Liver (tissue), 9 donors: ENCODE results near the gene GBX1. TPM values are rescaled to one million over a fixed set of nuclear protein-coding genes. Genes with fewer than 3 reads are reported as not detected.

Experiments used
- DNase-seq: peaks from one replicate; pipeline ENCODE4 v3.0.0-alpha.2; 2017; ENCODE audit warnings: low spot score
- H3K27ac ChIP-seq, 2 donors: one replicate each; pipeline ENCODE4 v1.7.0; 2013; ENCODE audit warnings: inconsistent platforms in 2 of 2, low read length in 2 of 2, control low read depth in 1 of 2, low read depth in 1 of 2, mild to moderate bottlenecking in 1 of 2
- H3K27me3 ChIP-seq, 4 donors: one replicate each; pipeline versions ENCODE4 v1.6.1 to v1.7.0; 2013; ENCODE audit warnings: low read length in 3 of 4, inconsistent platforms in 1 of 4, mild to moderate bottlenecking in 1 of 4, moderate library complexity in 1 of 4; ENCODE audit not compliant: control insufficient read depth in 4 of 4, insufficient read depth in 4 of 4
- H3K36me3 ChIP-seq, 4 donors: one replicate each; pipeline versions ENCODE4 v1.6.1 to v1.7.0; 2013; ENCODE audit warnings: low read length in 3 of 4, mild to moderate bottlenecking in 3 of 4, low read depth in 1 of 4, moderate library complexity in 1 of 4; ENCODE audit not compliant: control insufficient read depth in 4 of 4, insufficient read depth in 3 of 4
- H3K4me1 ChIP-seq, 4 donors: one replicate each; pipeline versions ENCODE4 v1.6.1 to v1.7.0; 2013; ENCODE audit warnings: low read length in 3 of 4, mild to moderate bottlenecking in 3 of 4, moderate library complexity in 1 of 4; ENCODE audit not compliant: control insufficient read depth in 4 of 4, insufficient read depth in 4 of 4
- H3K4me3 ChIP-seq, 3 donors: one replicate each; pipeline versions ENCODE4 v1.6.1 to v1.7.0; 2013; ENCODE audit warnings: low read length in 3 of 3, control low read depth in 1 of 3, low read depth in 1 of 3, mild to moderate bottlenecking in 1 of 3
- H3K9ac ChIP-seq, 2 donors: one replicate each; pipeline ENCODE4 v1.7.0; 2013; ENCODE audit warnings: low read length in 2 of 2, mild to moderate bottlenecking in 2 of 2, moderate library complexity in 2 of 2, control low read depth in 1 of 2, low read depth in 1 of 2
- H3K9me3 ChIP-seq, 4 donors: one replicate each; pipeline versions ENCODE4 v1.6.1 to v1.7.0; 2013; ENCODE audit warnings: low read length in 3 of 4; ENCODE audit not compliant: control insufficient read depth in 4 of 4
- EGR1 ChIP-seq, 2 donors: IDR thresholded peaks; 2 replicates each; pipeline ENCODE4 v1.6.1; 2016 to 2018; ENCODE audit warnings: antibody characterized with exemption in 2 of 2, low read depth in 2 of 2
- FOXA1 ChIP-seq: IDR thresholded peaks from 2 replicates; pipeline ENCODE4 v1.6.1; 2016; ENCODE audit warnings: antibody characterized with exemption
- FOXA2 ChIP-seq: IDR thresholded peaks from 2 replicates; pipeline ENCODE4 v1.6.1; 2016; ENCODE audit warnings: antibody characterized with exemption
- GABPA ChIP-seq, 2 donors: IDR thresholded peaks in 1 of 2; conservative IDR thresholded peaks in 1 of 2; 2 replicates each; pipeline ENCODE4 v1.6.1; 2016; ENCODE audit warnings: antibody characterized with exemption in 2 of 2, mild to moderate bottlenecking in 1 of 2, moderate library complexity in 1 of 2
- HNF4A ChIP-seq, 2 donors: conservative IDR thresholded peaks; 2 replicates each; pipeline ENCODE4 v1.6.1; 2016; ENCODE audit warnings: antibody characterized with exemption in 2 of 2, mild to moderate bottlenecking in 2 of 2
- HNF4G ChIP-seq: IDR thresholded peaks from 2 replicates; pipeline ENCODE4 v1.6.1; 2016; ENCODE audit warnings: antibody characterized with exemption
- JUND ChIP-seq, 2 donors: IDR thresholded peaks; 2 replicates each; pipeline ENCODE4 v1.6.1; 2016; ENCODE audit warnings: antibody characterized with exemption in 2 of 2
- NR2F2 ChIP-seq: IDR thresholded peaks from 2 replicates; pipeline ENCODE4 v1.6.1; 2016; ENCODE audit warnings: antibody characterized with exemption
- RAD21 ChIP-seq, 2 donors: IDR thresholded peaks; 2 replicates each; pipeline ENCODE4 v1.6.1; 2016; ENCODE audit warnings: antibody characterized with exemption in 2 of 2, mild to moderate bottlenecking in 2 of 2
- RXRA ChIP-seq, 2 donors: IDR thresholded peaks; 2 replicates each; pipeline ENCODE4 v1.6.1; 2017 to 2018; ENCODE audit warnings: antibody characterized with exemption in 2 of 2, mild to moderate bottlenecking in 1 of 2
- SP1 ChIP-seq: IDR thresholded peaks from 2 replicates; pipeline ENCODE4 v1.6.1; 2018; ENCODE audit warnings: antibody characterized with exemption, mild to moderate bottlenecking
- TAF1 ChIP-seq: conservative IDR thresholded peaks from 2 replicates; pipeline ENCODE4 v1.6.1; 2016; ENCODE audit warnings: antibody characterized with exemption, mild to moderate bottlenecking
- YY1 ChIP-seq: IDR thresholded peaks from 2 replicates; pipeline ENCODE4 v1.6.1; 2016; ENCODE audit warnings: antibody characterized with exemption, mild to moderate bottlenecking
- WGBS: extraction: QIAGEN DNeasy Blood & Tissue Kit; methylation state at CpG from one replicate; pipeline ENCODE4 v1.1.7; 2013; 5-methylcytosine and 5-hydroxymethylcytosine counted together
- polyA plus RNA-seq, 2 donors: library from polyadenylated mRNA; stranded (reverse) in 1 of 2; unstranded in 1 of 2; fragments of 200-250 nt in 1 of 2; fragments of >200 nt in 1 of 2; fragmentation: Nextera tagmentation in 1 of 2; extraction: Ambion mirVana in 1 of 2; gene quantifications; one replicate each; pipeline versions ENCODE4 v1.2.1 to v1.2.3, GENCODE V29; 2013 to 2015
- total RNA-seq, 2 donors: library from RNA; depleted of rRNA; stranded (reverse); fragments of >200 nt; gene quantifications; one replicate each; pipeline ENCODE4 v1.2.3, GENCODE V29; 2014
- TF ChIP-seq, protein P1 (sequence below): IDR thresholded peaks from 2 replicates; pipeline ENCODE4 v1.6.1; 2016; ENCODE audit warnings: antibody characterized with exemption
- TF ChIP-seq, protein P2 (sequence below): fragments of 150-350 bp; IDR thresholded peaks from 2 replicates; pipeline ENCODE4 v1.5.1; 2017; ENCODE audit warnings: improper control_type of control experiment, low read depth, low read length; ENCODE audit not compliant: missing input control
- TF ChIP-seq, protein P3 (sequence below): IDR thresholded peaks from 2 replicates; pipeline ENCODE4 v1.6.1; 2016; ENCODE audit warnings: antibody characterized with exemption
- TF ChIP-seq, protein P4 (sequence below): IDR thresholded peaks from 2 replicates; pipeline ENCODE4 v1.6.1; 2016; ENCODE audit warnings: antibody characterized with exemption, mild to moderate bottlenecking
- TF ChIP-seq, protein P5 (sequence below): IDR thresholded peaks from 2 replicates; pipeline ENCODE4 v1.6.1; 2016; ENCODE audit warnings: antibody characterized with exemption
- donor health status: healthy.
- donor health status: healthy.
- donor health status: healthy.
- donor health status: healthy.
- donor health status: healthy.

The GBX1 gene
- total and polyA plus RNA-seq, 4 donors, result not detected

DNA sequence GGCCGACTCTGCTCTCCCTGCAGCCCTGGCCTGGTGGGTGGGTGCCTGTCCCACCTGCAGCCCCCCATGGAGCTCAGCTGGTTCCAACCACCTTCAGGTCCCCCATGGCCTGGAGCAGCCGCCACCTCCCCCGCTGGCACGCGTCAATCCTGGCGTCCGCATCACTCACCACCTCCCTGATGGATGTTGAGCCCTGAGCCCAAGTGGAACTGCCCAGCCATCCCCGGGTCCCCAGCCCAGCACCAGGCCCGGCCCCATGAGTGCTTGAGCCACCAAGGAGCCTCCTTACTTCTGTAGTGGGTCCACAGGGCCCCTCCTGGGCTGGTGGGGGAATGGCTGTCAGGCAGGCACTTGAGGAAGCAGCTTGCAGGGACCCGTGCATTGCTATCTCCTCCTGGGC is 66.6 kb downstream of the GBX1 start:
- no peak for DNase-seq
- TF ChIP-seq EGR1 (IDR thresholded peaks at IDR 0.05; ENCODE audit: low read depth in 2 of 2), result no peak
- TF ChIP-seq, protein P1, sequence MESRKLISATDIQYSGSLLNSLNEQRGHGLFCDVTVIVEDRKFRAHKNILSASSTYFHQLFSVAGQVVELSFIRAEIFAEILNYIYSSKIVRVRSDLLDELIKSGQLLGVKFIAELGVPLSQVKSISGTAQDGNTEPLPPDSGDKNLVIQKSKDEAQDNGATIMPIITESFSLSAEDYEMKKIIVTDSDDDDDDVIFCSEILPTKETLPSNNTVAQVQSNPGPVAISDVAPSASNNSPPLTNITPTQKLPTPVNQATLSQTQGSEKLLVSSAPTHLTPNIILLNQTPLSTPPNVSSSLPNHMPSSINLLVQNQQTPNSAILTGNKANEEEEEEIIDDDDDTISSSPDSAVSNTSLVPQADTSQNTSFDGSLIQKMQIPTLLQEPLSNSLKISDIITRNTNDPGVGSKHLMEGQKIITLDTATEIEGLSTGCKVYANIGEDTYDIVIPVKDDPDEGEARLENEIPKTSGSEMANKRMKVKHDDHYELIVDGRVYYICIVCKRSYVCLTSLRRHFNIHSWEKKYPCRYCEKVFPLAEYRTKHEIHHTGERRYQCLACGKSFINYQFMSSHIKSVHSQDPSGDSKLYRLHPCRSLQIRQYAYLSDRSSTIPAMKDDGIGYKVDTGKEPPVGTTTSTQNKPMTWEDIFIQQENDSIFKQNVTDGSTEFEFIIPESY, result no peak
- TF ChIP-seq RXRA (IDR thresholded peaks at IDR 0.05), result no peak
- TF ChIP-seq HNF4A (conservative IDR thresholded peaks at IDR 0.05), result no peak
- no peak for TF ChIP-seq JUND (IDR thresholded peaks at IDR 0.05)
- TF ChIP-seq GABPA (IDR thresholded peaks at IDR 0.05 in 1 of 2, conservative IDR thresholded peaks at IDR 0.05 in 1 of 2), result no peak
- TF ChIP-seq, protein P2, sequence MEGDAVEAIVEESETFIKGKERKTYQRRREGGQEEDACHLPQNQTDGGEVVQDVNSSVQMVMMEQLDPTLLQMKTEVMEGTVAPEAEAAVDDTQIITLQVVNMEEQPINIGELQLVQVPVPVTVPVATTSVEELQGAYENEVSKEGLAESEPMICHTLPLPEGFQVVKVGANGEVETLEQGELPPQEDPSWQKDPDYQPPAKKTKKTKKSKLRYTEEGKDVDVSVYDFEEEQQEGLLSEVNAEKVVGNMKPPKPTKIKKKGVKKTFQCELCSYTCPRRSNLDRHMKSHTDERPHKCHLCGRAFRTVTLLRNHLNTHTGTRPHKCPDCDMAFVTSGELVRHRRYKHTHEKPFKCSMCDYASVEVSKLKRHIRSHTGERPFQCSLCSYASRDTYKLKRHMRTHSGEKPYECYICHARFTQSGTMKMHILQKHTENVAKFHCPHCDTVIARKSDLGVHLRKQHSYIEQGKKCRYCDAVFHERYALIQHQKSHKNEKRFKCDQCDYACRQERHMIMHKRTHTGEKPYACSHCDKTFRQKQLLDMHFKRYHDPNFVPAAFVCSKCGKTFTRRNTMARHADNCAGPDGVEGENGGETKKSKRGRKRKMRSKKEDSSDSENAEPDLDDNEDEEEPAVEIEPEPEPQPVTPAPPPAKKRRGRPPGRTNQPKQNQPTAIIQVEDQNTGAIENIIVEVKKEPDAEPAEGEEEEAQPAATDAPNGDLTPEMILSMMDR, result no peak
- TF ChIP-seq TAF1, result no peak
- no peak overlapping the region for H3K27ac ChIP-seq
- WGBS, result 94% methylated on average over 10 of the region's 10 CpGs
- H3K36me3 ChIP-seq, result peaks cover 0 to 4% (median 1%) of the 10 kb centered on the region in 4 donors
- H3K9me3 ChIP-seq, result no peaks in the 10 kb centered on the region
- H3K27me3 ChIP-seq, result no peaks in the 10 kb centered on the region
- no peak overlapping the region for H3K9ac ChIP-seq
- H3K4me1 ChIP-seq, result no peaks in the 10 kb centered on the region
- H3K4me3 ChIP-seq, result no peak overlapping the region

DNA sequence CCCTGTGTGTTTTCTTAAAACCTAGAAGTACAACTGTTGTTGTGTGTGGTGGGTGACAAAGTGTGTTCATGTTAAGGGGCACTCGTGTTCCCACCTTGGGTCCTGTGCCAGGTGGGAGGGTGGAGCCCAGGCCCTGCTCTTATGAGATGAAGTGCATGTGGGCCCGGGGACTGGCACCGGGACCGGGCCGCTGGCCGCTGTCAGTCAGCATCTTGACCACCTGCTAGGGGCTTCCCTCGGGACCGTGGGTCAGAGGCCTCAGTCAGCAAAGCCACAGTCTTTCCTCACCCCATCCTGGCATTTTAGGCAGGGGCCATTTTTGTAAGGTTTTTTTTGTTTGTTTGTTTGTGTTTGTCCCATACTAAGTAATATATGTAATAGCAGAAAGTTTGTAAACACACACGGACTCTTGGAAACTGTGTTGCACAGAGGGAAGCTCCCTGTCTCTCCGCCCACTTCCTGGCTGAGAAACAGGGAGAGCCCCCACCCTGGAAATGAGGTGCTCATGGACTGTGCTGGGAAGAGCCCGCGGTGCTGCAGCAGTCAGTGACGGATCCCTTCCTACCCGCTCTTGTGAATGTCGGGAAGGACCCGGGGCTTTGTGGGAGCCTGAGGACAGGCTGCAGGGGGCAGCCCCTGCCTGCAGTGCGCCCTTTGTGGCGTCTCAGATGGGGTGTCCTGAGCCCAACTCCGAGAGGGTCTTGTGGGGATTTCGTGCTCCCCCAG is 67.8 kb downstream of the GBX1 start:
- no peak overlapping the region for H3K4me3 ChIP-seq
- peaks cover 0 to 4% (median under 1%) of the 10 kb centered on the region in 4 donors for H3K36me3 ChIP-seq
- H3K27me3 ChIP-seq, result no peaks in the 10 kb centered on the region
- no peak overlapping the region for H3K9ac ChIP-seq
- H3K9me3 ChIP-seq, result no peaks in the 10 kb centered on the region
- TF ChIP-seq GABPA (IDR thresholded peaks at IDR 0.05 in 1 of 2, conservative IDR thresholded peaks at IDR 0.05 in 1 of 2) (no peak), HNF4G (no peak), FOXA1 (no peak), SP1 (no peak), RXRA (IDR thresholded peaks at IDR 0.05) (no peak), HNF4A (conservative IDR thresholded peaks at IDR 0.05) (no peak), FOXA2 (no peak), RAD21 (IDR thresholded peaks at IDR 0.05) (no peak), NR2F2 (no peak), TAF1 (no peak), YY1 (no peak), EGR1 (IDR thresholded peaks at IDR 0.05; ENCODE audit: low read depth in 2 of 2) (no peak), JUND (IDR thresholded peaks at IDR 0.05) (no peak)
- TF ChIP-seq, protein P1, result no peak
- TF ChIP-seq, protein P3, sequence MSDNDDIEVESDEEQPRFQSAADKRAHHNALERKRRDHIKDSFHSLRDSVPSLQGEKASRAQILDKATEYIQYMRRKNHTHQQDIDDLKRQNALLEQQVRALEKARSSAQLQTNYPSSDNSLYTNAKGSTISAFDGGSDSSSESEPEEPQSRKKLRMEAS, result no peak
- TF ChIP-seq, protein P4, sequence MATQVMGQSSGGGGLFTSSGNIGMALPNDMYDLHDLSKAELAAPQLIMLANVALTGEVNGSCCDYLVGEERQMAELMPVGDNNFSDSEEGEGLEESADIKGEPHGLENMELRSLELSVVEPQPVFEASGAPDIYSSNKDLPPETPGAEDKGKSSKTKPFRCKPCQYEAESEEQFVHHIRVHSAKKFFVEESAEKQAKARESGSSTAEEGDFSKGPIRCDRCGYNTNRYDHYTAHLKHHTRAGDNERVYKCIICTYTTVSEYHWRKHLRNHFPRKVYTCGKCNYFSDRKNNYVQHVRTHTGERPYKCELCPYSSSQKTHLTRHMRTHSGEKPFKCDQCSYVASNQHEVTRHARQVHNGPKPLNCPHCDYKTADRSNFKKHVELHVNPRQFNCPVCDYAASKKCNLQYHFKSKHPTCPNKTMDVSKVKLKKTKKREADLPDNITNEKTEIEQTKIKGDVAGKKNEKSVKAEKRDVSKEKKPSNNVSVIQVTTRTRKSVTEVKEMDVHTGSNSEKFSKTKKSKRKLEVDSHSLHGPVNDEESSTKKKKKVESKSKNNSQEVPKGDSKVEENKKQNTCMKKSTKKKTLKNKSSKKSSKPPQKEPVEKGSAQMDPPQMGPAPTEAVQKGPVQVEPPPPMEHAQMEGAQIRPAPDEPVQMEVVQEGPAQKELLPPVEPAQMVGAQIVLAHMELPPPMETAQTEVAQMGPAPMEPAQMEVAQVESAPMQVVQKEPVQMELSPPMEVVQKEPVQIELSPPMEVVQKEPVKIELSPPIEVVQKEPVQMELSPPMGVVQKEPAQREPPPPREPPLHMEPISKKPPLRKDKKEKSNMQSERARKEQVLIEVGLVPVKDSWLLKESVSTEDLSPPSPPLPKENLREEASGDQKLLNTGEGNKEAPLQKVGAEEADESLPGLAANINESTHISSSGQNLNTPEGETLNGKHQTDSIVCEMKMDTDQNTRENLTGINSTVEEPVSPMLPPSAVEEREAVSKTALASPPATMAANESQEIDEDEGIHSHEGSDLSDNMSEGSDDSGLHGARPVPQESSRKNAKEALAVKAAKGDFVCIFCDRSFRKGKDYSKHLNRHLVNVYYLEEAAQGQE, result no peak
- TF ChIP-seq, protein P5, sequence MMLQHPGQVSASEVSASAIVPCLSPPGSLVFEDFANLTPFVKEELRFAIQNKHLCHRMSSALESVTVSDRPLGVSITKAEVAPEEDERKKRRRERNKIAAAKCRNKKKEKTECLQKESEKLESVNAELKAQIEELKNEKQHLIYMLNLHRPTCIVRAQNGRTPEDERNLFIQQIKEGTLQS, result no peak
- TF ChIP-seq, protein P2, result no peak
- H3K27ac ChIP-seq, result no peak overlapping the region
- no peak for DNase-seq
- WGBS, result 81% methylated on average over 20 of the region's 20 CpGs
- H3K4me1 ChIP-seq, result no peaks in the 10 kb centered on the region
